Chondrocyte (in vitro differentiated cells): ENCODE data around the gene SLC39A11. TPM values are rescaled to one million over a fixed set of nuclear protein-coding genes. Genes with fewer than 3 reads are reported as not detected.

Experiments
- DNase-seq: peaks from one replicate; pipeline ENCODE4 v3.0.0; 2021; ENCODE audit warnings: mixed read lengths, low spot score
- H3K27ac Mint-ChIP-seq: one replicate; pipeline ENCODE4 v1.8.0; 2021; ENCODE audit warnings: mild to moderate bottlenecking, moderate library complexity, mixed read lengths; ENCODE audit not compliant: unreplicated experiment
- H3K27me3 Mint-ChIP-seq: 2 replicates; pipeline ENCODE4 v1.8.0; 2021; ENCODE audit warnings: low read depth, mixed read lengths
- H3K36me3 Mint-ChIP-seq: 2 replicates; pipeline ENCODE4 v1.8.0; 2021; ENCODE audit warnings: low read depth, mixed read lengths
- H3K4me1 Mint-ChIP-seq: 2 replicates; pipeline ENCODE4 v1.8.0; 2021; ENCODE audit warnings: low read depth, mild to moderate bottlenecking, mixed read lengths
- H3K4me3 Mint-ChIP-seq: one replicate; pipeline ENCODE4 v1.8.0; 2021; ENCODE audit warnings: mild to moderate bottlenecking, moderate library complexity, mixed read lengths; ENCODE audit not compliant: unreplicated experiment
- H3K9me3 Mint-ChIP-seq: 2 replicates; pipeline ENCODE4 v1.8.0; 2021; ENCODE audit warnings: low read depth, mixed read lengths
- total RNA-seq: library from RNA; stranded (reverse); gene quantifications from 3 replicates; pipeline ENCODE4 v1.2.1, GENCODE V29; 2021
- TF ChIP-seq, protein P1 (sequence below): fragments of 200-600 bp; sonication (generic); IDR thresholded peaks from 2 replicates; pipeline ENCODE4 v1.5.0; 2021; ENCODE audit warnings: antibody characterized with exemption, mild to moderate bottlenecking, moderate library complexity

SLC39A11 gene
- total RNA-seq, 1 donor from 2014 or later, result 25.3 TPM

DNA sequence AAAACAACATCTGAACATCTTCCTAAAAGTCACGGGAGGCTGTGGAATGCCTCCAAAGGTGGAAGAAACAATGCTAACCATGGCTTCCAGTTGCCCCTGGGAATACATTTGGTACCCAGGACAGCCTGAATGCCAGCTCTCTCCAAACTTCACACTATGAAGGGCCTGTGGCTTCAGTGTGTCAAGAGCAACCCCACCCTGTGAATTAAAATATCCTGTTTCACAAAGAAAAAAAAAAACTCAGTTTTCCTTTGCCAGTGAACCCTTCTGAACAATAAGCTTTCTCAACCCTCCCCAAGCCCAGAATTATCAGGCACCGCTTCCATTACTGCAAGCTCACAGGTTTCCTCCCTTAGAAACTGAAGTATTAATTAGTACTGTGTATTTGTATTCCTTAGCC is 69.8 kb downstream of the SLC39A11 start:
- no peak for DNase-seq
- Mint-ChIP-seq H3K27ac (no peak overlapping the region), H3K4me3 (no peak overlapping the region), H3K36me3 (peaks cover 4% of the 10 kb centered on the region), H3K27me3 (no peaks in the 10 kb centered on the region), H3K4me1 (peaks cover 18% of the 10 kb centered on the region), H3K9me3 (peaks cover 20% of the 10 kb centered on the region)
- TF ChIP-seq, protein P1, sequence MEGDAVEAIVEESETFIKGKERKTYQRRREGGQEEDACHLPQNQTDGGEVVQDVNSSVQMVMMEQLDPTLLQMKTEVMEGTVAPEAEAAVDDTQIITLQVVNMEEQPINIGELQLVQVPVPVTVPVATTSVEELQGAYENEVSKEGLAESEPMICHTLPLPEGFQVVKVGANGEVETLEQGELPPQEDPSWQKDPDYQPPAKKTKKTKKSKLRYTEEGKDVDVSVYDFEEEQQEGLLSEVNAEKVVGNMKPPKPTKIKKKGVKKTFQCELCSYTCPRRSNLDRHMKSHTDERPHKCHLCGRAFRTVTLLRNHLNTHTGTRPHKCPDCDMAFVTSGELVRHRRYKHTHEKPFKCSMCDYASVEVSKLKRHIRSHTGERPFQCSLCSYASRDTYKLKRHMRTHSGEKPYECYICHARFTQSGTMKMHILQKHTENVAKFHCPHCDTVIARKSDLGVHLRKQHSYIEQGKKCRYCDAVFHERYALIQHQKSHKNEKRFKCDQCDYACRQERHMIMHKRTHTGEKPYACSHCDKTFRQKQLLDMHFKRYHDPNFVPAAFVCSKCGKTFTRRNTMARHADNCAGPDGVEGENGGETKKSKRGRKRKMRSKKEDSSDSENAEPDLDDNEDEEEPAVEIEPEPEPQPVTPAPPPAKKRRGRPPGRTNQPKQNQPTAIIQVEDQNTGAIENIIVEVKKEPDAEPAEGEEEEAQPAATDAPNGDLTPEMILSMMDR, result no peak

- peaks cover 20% of the 10 kb centered on the region for H3K9me3 Mint-ChIP-seq
- no peak overlapping the region for H3K27ac Mint-ChIP-seq
- peaks cover 4% of the 10 kb centered on the region for H3K36me3 Mint-ChIP-seq
- TF ChIP-seq, protein P1, result no peak
- H3K27me3 Mint-ChIP-seq, result no peaks in the 10 kb centered on the region
- H3K4me3 Mint-ChIP-seq, result no peak overlapping the region
- peaks cover 12% of the 10 kb centered on the region for H3K4me1 Mint-ChIP-seq
- DNase-seq, result no peak
Measured at GRCh38 chr17:73021771-73022170, 70.7 kb downstream of the SLC39A11 start.

- Mint-ChIP-seq H3K27ac (no peak overlapping the region), H3K4me1 (peaks cover 11% of the 10 kb centered on the region)
- TF ChIP-seq, protein P1, result no peak
Measured at GRCh38 chr17:73020110-73020509, 72.4 kb downstream of the SLC39A11 start.

GRCh38 chr17:73018599-73018998 is 73.9 kb downstream of the SLC39A11 start:
- TF ChIP-seq, protein P1, result no peak
- Mint-ChIP-seq H3K27ac (no peak overlapping the region), H3K9me3 (peaks cover 20% of the 10 kb centered on the region), H3K27me3 (no peaks in the 10 kb centered on the region), H3K4me1 (peaks cover 25% of the 10 kb centered on the region), H3K4me3 (no peak overlapping the region), H3K36me3 (peaks cover 4% of the 10 kb centered on the region)
- no peak for DNase-seq

More at GRCh38 chr17:73020110-73020509, 72.4 kb downstream of the SLC39A11 start:
- Mint-ChIP-seq H3K27me3 (no peaks in the 10 kb centered on the region), H3K36me3 (peaks cover 4% of the 10 kb centered on the region), H3K9me3 (peaks cover 20% of the 10 kb centered on the region), H3K4me3 (no peak overlapping the region)
- DNase-seq, result no peak

- peaks cover 28% of the 10 kb centered on the region for H3K4me1 Mint-ChIP-seq
- H3K36me3 Mint-ChIP-seq, result peaks cover 4% of the 10 kb centered on the region
- TF ChIP-seq, protein P1, result no peak
- H3K27ac Mint-ChIP-seq, result no peak overlapping the region
- H3K4me3 Mint-ChIP-seq, result no peak overlapping the region
- H3K27me3 Mint-ChIP-seq, result no peaks in the 10 kb centered on the region
- no peak for DNase-seq
- peaks cover 20% of the 10 kb centered on the region for H3K9me3 Mint-ChIP-seq
Measured at GRCh38 chr17:73017658-73018057, 74.8 kb downstream of the SLC39A11 start.
